Erythroblast (primary cell): ENCODE data around the gene NDE1.
"Not testable (repeated sequence)": the region's sequence is repeated elsewhere in the genome, so short reads cannot be mapped to it uniquely, and the experiment has no call there.

Source experiments
- DNase-seq, 2 experiments: peaks; one replicate each; lab custom pipeline; 2025; lab: John Stamatoyannopoulos, UW
- GATA1 ChIP-seq: IDR thresholded peaks from 2 replicates; pipeline ENCODE4 v1.6.1; 2011; ENCODE audit warnings: low read depth, mild to moderate bottlenecking, control low read depth, low read length, moderate library complexity
- POLR2A ChIP-seq: IDR thresholded peaks from 2 replicates; pipeline ENCODE4 v1.6.1; 2011; ENCODE audit warnings: mild to moderate bottlenecking, low read length

Gene NDE1

DNA sequence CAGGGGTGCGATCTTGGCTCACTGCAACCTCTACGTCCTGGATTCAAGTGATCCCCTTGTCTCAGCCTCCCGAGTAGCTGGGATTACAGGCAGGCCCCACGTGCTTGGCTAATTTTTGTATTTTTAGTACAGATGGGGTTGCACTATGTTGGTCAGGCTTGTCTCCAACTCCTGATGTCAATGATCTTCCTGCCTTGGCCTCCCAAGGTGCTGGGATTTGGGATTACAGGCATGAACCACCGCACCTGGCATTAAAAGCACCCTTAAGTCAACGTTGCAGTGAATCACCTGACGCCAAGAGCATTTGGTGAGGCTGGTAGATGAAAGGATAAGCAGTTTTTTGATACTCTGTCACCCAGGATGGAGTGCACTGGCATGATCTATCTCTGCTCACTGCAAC lies 59.0 kb downstream of the NDE1 start:
- TF ChIP-seq GATA1: no peak
- DNase-seq: no peak

DNA sequence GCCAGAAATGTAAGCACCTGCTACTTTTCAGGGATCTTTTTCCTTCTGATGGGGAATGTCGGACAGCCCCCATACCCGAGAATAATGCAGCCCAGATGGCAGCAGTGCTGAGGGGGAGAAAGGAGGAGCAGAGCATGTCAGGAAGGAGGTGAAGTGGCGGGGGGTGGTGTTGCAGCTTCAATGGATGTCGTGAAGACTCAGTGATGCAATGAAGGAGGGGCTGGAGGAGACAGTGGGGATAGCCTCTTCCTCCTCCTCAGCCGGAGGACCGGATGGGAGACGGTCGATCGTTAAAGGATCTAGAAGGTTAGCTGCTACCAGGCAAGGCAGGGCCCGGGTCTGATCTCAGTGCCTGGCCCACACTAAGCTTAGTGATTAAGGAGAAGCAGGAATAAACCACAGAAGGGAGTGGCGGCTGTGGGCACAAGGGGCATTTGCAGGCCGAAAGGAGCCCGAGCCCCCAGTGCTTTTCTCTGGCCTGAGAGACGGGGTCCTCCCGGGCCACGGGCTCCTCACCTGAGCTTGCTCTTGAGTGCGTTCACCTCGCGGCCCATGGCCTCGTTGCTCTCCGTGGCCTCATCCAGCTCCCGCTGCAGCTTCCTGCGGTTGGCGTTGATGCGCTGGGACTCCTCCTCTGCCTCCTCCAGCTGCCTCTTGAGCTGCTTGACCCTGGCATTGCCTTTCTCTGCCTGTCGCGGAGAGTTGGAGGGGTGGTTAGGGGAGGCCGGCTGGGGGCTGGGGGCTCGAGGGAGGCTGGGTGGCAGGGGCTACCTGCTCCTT lies 64.5 kb downstream of the NDE1 start:
- TF ChIP-seq GATA1 (no peak), POLR2A (no peak)
- no peak for DNase-seq

DNA sequence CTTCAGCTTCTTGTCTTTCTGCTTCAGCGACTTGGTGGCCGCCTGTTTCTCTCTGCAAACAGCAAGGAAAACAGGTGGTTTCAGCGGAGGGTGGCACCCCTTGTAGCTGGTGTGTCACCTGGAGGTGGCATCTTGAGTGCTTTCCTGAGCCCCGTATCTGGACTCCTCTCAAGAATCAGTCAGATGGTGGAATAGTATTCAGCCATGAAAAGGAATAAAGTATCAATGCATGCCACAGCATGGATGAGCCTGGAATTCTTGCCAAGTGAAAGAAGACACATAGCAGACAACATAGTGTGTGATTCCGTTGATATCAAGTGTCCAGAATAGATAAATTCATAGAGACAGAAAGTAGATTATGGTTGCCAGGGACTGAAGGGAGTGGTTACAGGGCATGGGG lies 65.2 kb downstream of the NDE1 start:
- no peak for TF ChIP-seq GATA1
- TF ChIP-seq POLR2A: no peak
- no peak for DNase-seq

DNA sequence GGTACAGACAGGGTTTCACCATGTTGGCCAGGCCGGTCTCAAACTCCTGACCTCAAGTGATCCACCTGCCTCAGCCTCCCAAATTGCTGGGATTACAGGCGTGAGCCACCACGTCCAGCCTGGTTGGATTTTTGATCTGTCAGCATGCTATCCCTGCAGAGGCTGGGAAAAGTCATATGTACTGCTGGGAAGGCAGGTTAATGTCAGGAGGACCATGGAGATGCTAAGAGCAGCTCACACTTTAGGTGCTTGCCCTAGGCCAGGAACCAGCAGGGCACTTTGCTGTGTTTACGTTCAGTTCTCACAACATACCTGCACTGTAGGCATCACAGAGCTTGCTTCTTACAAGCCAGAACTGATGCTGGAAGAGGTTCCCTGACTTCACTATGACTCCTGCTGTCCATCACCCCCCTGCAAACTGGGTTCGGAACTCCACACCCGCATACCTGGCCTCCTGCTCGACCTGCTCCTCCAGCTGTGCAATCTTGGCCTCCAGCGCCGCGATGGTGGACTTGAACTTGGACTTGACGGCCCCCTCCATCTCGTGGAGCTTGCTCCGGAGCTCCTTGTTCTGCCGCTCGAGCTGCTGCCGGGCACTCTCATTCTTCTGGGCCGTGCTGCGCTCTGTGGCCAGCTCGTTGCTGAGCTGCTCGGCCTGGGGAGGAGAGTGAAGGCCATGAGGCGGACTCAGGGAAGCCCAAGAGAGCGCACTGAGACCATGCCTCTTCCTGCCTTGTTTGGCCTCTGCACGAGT lies 66.8 kb downstream of the NDE1 start:
- no peak for TF ChIP-seq GATA1
- TF ChIP-seq POLR2A: no peak
- no peak for DNase-seq

DNA sequence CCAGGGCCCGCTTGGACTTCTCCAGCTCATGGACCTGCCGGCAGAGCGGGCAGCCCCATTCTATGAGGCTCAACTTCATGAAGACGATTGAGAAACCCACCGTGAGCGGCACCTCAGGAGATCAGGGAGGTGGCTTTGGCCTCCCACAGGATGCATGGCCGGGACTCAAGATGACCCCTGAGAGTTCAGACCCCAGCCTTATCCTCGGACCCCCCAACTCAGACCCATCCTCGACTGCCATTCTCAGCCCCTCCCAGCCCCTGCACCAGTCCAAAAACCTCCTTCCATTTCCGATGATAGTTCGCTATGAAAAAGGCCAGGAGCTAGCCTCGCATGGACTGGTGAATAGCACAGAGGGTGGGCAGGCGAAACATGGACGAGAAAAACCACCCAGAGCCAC lies 71.0 kb downstream of the NDE1 start:
- DNase-seq: no peak
- TF ChIP-seq GATA1 (no peak), POLR2A (no peak)

DNA sequence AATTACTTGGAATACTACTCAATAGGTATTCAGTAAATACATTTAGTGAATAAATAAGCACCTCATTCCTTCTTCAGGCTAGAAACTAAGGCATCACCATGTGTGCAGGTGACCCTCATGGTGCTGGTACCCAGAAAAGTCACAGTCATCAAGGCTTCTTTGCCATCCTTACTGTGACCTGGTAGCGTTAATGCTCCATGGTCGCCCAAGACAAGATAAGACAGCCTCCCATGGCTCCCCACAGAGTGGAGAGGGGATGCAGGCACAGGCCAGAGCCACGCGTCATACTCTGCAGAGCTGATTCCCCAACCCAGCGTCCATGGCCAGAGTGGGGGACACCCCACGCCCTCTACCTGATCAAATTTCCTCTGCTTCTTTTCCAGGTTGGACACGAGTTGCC lies 73.8 kb downstream of the NDE1 start:
- no peak for DNase-seq
- TF ChIP-seq POLR2A (no peak), GATA1 (no peak)

DNA sequence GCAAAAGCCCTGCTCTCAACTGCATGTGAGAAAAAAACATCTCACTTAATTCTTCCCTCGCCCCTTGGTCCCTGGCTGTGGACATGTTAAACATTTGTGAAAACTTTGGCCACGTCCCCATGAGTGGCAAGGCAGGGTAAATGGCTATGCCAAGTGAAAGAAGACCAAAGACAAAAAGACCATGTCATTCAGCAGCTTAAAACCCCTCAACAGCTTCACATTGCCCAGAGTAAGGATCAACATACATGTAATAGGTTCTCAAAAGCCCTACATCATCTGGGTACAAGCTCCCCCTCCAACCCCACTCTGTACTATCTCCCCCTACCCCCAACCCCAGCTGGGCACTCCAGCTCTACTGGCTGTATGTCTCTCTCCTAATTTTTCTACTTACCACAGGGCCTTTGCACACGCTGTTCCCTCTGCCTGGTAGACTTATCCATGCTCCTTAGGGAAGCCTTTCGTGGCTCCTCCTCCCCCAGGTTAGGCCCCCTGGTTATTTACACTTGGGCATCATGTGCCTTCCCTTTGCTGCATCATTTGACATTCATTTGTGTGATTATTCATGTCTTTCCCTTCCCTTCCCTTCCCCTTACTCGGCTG lies 75.7 kb downstream of the NDE1 start:
- TF ChIP-seq GATA1 (no peak), POLR2A (no peak)
- DNase-seq: no peak

DNA sequence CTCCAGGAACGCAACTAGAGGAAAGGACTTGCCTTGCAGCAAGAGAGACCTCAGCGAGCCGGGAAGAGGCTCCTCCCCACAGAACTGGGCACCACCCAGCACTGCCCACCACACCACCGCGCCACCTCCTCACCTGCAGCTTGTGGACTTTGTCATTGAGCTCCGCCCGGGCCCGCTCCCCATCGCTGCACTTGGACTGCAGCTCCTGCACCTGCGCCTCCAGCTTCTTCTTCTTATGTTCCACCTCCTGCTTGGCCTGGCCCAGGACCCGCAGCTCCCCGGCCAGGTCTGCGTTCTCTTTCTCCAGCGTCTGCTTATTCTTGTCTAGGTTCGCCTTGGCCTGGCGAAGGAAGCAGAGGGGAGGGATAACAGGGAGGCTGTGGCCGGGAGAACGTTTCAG lies 76.7 kb downstream of the NDE1 start:
- TF ChIP-seq POLR2A (no peak), GATA1 (no peak)

DNA sequence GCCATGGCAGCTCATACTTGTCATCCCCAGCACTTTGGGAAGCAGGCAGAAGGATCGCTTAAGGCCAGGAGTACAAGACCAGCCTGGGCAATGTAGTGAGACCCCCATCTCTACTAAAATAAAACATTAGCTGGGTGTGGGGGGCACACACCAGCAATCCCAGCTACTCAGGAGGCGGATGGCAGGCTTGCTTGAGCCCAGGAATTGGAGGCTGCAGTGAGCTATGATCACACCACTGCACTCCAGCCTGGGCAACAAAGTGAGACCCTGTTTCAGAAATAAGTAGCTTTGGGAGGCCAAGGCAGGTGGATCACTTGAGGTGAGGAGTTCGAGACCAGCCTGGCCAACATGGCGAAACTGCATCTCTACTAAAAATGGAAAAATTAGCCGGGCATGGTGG lies 77.7 kb downstream of the NDE1 start:
- DNase-seq: not testable (repeated sequence)

More for the DNA sequence above, 76.7 kb downstream of the NDE1 start:
- no peak for DNase-seq

DNA sequence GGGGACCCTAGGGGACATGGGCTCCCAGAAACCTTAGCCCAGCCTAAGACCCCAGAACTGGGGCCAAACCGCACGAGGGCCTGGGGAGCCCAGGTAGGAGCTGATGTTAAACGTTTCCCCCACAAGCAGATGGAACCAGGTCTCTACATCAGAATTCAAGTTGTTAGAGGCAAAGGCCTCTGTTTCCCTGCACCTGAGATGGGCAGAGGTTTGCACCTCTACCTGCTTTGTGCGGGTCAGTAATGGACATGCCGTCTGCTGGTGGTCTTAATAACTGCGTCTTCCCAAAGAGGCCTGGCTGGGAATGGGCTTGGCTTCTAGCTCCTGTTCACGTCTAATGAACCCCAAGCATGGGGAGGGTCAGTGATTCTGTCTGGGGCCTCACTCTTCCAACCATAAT lies 79.1 kb downstream of the NDE1 start:
- no peak for DNase-seq

DNA sequence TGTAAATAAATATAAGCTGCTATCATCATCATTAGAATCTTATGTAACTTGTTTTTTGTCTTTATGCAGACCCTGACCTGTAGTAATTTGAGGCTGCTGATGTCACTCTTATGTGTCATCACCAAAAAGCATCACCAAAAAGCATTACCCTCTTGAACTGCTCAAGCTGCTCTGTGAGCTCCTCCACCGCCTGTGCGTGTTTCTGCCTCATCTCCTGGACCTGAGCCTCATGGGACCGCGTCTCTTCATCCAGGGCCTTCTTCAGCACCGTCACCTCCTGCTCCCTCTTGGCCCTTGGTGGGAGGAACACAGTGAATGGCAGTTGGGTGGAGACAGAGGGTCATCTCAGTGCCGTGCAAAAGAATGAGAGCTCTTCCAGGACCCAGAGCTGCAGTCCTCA lies 82.4 kb downstream of the NDE1 start:
- TF ChIP-seq POLR2A (no peak), GATA1 (no peak)
- DNase-seq: no peak

More for the DNA sequence above, 79.1 kb downstream of the NDE1 start:
- TF ChIP-seq GATA1: no peak
- no peak for TF ChIP-seq POLR2A

DNA sequence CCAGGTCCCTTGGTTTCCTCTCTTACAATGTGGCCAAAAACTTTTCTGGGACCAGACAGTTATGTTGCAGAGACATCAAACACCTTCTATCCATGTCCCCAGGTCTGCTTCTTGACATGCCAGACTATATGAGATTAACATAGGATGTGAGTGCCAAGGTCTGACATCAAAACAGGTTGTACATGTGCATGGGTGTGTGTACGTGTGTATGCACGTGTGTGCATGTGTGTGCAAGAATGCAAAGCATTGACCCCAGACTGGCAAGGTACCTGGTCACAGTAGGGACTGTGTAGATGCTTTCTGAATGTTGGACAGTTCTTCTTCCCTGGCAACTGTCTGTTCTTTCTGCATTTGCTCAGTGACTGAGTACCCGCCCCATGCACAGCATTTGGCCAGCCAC lies 85.6 kb downstream of the NDE1 start:
- TF ChIP-seq POLR2A (no peak), GATA1 (no peak)
- DNase-seq: no peak

DNA sequence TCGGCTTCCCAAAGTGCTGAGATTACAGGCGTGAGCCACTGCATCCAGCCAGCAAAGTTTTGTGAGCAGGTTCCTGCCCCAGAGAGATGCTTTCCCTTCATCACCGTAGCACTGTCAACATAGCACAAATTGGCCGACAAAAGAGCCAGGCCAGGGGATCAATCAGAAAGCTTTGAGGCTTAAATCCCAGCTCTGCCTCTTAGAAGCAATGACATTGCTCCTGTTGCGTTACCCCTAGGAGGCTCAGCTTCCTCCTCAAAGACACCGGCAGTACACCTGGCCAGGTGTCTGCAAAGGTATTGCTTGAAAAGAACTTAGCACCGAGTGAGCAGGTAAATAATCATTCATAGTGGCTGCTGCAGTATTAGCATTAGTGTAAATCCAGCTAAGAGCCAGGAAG lies 86.5 kb downstream of the NDE1 start:
- DNase-seq: no peak
- no peak for TF ChIP-seq GATA1
- TF ChIP-seq POLR2A: no peak

DNA sequence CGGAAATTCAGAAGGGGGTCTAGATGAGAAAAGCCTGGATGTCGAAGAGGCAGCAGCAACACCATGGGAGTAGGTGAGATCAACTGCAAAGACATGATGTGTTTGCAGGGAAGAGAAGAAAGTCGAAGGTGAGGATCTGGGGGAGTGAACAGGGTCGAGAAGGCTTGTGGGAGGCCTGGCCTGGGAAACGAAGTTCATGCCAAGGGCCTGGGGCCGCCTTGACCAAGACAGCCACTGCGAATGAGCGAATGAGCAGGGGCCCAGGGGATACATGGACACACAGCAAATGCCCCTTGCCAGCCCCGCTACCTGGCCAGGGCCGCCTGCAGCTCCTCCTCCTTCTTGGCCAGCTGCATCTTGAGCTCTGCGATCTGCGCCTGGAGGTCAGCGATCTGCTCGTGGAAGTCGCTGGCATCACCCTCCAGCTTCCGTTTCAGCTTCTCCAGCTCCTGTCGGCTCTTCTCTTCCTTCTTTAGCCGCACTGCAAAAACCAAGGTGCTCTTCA lies 87.1 kb downstream of the NDE1 start:
- DNase-seq: no peak
- no peak for TF ChIP-seq GATA1
